AG04449 (cell line): ENCODE results near the gene GJD2.
A peak's percentile ranks its signal among the peaks of the same experiment; 100 is the strongest.

Source experiments
- CTCF ChIA-PET: fragments of 350-600 bp; formaldehyde crosslinking; extraction: SDS; loops from one replicate; lab custom pipeline; 2021; ENCODE audit warnings: antibody characterized with exemption; lab: Yijun Ruan, JAX
- POLR2A ChIA-PET: fragments of 400-600, 350-600 bp; formaldehyde crosslinking; extraction: SDS; loops from one replicate; lab custom pipeline; 2020; ENCODE audit warnings: antibody characterized with exemption, inconsistent platforms; lab: Yijun Ruan, JAX
- DNase-seq: peaks from one replicate; pipeline ENCODE4 v3.0.0-alpha.2; 2010; ENCODE audit warnings: low read depth, low spot score
- H3K4me3 ChIP-seq: 2 replicates; pipeline ENCODE4 v1.5.1; 2011; ENCODE audit warnings: low read depth, mild to moderate bottlenecking, control low read depth, low read length
- CTCF ChIP-seq: IDR thresholded peaks from one replicate; pipeline ENCODE4 v1.5.1; 2011; ENCODE audit warnings: mild to moderate bottlenecking, moderate library complexity, low read length, control low read depth, inconsistent platforms; ENCODE audit not compliant: insufficient read depth; ENCODE audit errors: missing control alignments

The GJD2 gene

GRCh38 chr15:34714476-34715121, 40.2 kb downstream of the GJD2 start:
- no peak overlapping the region for H3K4me3 ChIP-seq
- no peak for TF ChIP-seq CTCF
- POLR2A ChIA-PET = no interaction called here
- CTCF ChIA-PET = interaction anchor here (7.2 kb wide), 1 partner anchor 206 kb away, joined by 156 read pairs; no protein-coding TSS in a partner anchor
- no peak for DNase-seq

GRCh38 chr15:34713635-34714034, 41.2 kb downstream of the GJD2 start:
- H3K4me3 ChIP-seq = no peak overlapping the region
- DNase-seq = no peak
- ChIA-PET POLR2A (no interaction called here), CTCF (interaction anchor here (7.2 kb wide), 1 partner anchor 206 kb away, joined by 156 read pairs; no protein-coding TSS in a partner anchor)
- TF ChIP-seq CTCF = no peak

- CTCF ChIA-PET = interaction anchor here (0.6 to 7.2 kb wide), 19 partner anchors 8 to 260 kb away, joined by 3 to 156 read pairs (median 10); partner anchors contain the start of gene AQR
- TF ChIP-seq CTCF = no peak
- no peak for DNase-seq
- H3K4me3 ChIP-seq = no peak overlapping the region
- POLR2A ChIA-PET = interaction anchor here (0.6 to 0.7 kb wide), 2 partner anchors 125 to 153 kb away, joined by 3 to 4 read pairs; no protein-coding TSS in a partner anchor
Measured at GRCh38 chr15:34709866-34710265, 44.9 kb downstream of the GJD2 start.

- no peak overlapping the region for H3K4me3 ChIP-seq
- POLR2A ChIA-PET = no interaction called here
- no peak for DNase-seq
- TF ChIP-seq CTCF = peak; percentile 77
- CTCF ChIA-PET = interaction anchor here (0.7 to 7.2 kb wide), 61 partner anchors 10 to 261 kb away, joined by 3 to 156 read pairs (median 5); partner anchors contain the start of gene AQR
Measured at GRCh38 chr15:34708422-34708821, 46.4 kb downstream of the GJD2 start.

- POLR2A ChIA-PET = no interaction called here
- CTCF ChIA-PET = interaction anchor here (1.3 kb wide), 1 partner anchor 8 kb away, joined by 3 read pairs; no protein-coding TSS in a partner anchor
- no peak for TF ChIP-seq CTCF
- no peak for DNase-seq
- no peak overlapping the region for H3K4me3 ChIP-seq
Measured at GRCh38 chr15:34701536-34701935, 53.3 kb downstream of the GJD2 start.
